OCI-LY1 (cell line): ENCODE measurements around the gene SLC10A1.

ENCODE experiments used
- EZH2 ChIP-seq: fragments of 200-600 bp; sonication (generic), shearing (Covaris generic); IDR thresholded peaks from 2 replicates; pipeline ENCODE4 v1.8.0; 2017; ENCODE audit warnings: borderline replicate concordance, mixed run types, mild to moderate bottlenecking, antibody characterized with exemption, low read length, moderate library complexity, mixed read lengths
- TF ChIP-seq, protein P1 (sequence below): fragments of 200-600 bp; sonication (generic), shearing (Covaris generic); IDR thresholded peaks from 2 replicates; pipeline ENCODE4 v1.5.1; 2017; ENCODE audit warnings: mild to moderate bottlenecking, antibody characterized with exemption, low read length, moderate library complexity, mixed read lengths

GRCh38 chr14:69750495-69750894 is 46.5 kb downstream of the SLC10A1 start:
- TF ChIP-seq, protein P1, sequence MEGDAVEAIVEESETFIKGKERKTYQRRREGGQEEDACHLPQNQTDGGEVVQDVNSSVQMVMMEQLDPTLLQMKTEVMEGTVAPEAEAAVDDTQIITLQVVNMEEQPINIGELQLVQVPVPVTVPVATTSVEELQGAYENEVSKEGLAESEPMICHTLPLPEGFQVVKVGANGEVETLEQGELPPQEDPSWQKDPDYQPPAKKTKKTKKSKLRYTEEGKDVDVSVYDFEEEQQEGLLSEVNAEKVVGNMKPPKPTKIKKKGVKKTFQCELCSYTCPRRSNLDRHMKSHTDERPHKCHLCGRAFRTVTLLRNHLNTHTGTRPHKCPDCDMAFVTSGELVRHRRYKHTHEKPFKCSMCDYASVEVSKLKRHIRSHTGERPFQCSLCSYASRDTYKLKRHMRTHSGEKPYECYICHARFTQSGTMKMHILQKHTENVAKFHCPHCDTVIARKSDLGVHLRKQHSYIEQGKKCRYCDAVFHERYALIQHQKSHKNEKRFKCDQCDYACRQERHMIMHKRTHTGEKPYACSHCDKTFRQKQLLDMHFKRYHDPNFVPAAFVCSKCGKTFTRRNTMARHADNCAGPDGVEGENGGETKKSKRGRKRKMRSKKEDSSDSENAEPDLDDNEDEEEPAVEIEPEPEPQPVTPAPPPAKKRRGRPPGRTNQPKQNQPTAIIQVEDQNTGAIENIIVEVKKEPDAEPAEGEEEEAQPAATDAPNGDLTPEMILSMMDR = no peak
- no peak for TF ChIP-seq EZH2
